ENCODE data around the gene PRRT1.
"Not testable (repeated sequence)": the region's sequence is repeated elsewhere in the genome, so short reads cannot be mapped to it uniquely, and the experiment has no call there.

The PRRT1 gene

GRCh38 chr6:32151863-32152768, at the start of gene PRRT1:
Gene PRRT1, minus strand, starts transcription at chr6:32151939. Its CDS starts 112 bp downstream, at chr6:32151827.
- no peak for DNase-seq

GRCh38 chr6:32200711-32201475, 49.2 kb upstream of the PRRT1 start:
- no peak for DNase-seq

- no peak for DNase-seq
Measured at GRCh38 chr6:32198866-32199265, 47.1 kb upstream of the PRRT1 start.

- DNase-seq = no peak
Measured at GRCh38 chr6:32198345-32198696, 46.6 kb upstream of the PRRT1 start.

- DNase-seq = peak; percentile 66
Measured at GRCh38 chr6:32196682-32197616, 45.2 kb upstream of the PRRT1 start.

GRCh38 chr6:32195902-32196681, 44.4 kb upstream of the PRRT1 start:
- DNase-seq = peak; percentile 91

- peak; percentile 100 for DNase-seq
Measured at GRCh38 chr6:32195652-32195901, 43.8 kb upstream of the PRRT1 start.

GRCh38 chr6:32194825-32195651, 43.3 kb upstream of the PRRT1 start:
- DNase-seq = peak; percentile 61

GRCh38 chr6:32194388-32194787, 42.6 kb upstream of the PRRT1 start:
- no peak for DNase-seq

- not testable (repeated sequence) for DNase-seq
Measured at GRCh38 chr6:32193096-32193495, 41.4 kb upstream of the PRRT1 start.

GRCh38 chr6:32192608-32193039, 40.9 kb upstream of the PRRT1 start, which contains the start of gene GPSM3:
Gene GPSM3, minus strand, starts transcription at chr6:32192643. Its CDS starts 130 bp downstream, at chr6:32192513.
- peak; percentile 35 for DNase-seq

GRCh38 chr6:32191696-32192607, 40.2 kb upstream of the PRRT1 start:
- no peak for DNase-seq

GRCh38 chr6:32190911-32191677, 39.4 kb upstream of the PRRT1 start:
- no peak for DNase-seq

GRCh38 chr6:32190054-32190851, 38.5 kb upstream of the PRRT1 start, which contains the start of gene PBX2:
Gene PBX2, minus strand, starts transcription at chr6:32190202. Its CDS starts 287 bp downstream, at chr6:32189915.
- peak; percentile 81 for DNase-seq

GRCh38 chr6:32189742-32190053, 38.0 kb upstream of the PRRT1 start:
- DNase-seq = no peak

- no peak for DNase-seq
Measured at GRCh38 chr6:32189069-32189741, 37.5 kb upstream of the PRRT1 start.

- no peak for DNase-seq
Measured at GRCh38 chr6:32188381-32189068, 36.8 kb upstream of the PRRT1 start.
